KMS-11 (cell line): Measurements from ENCODE around the gene SELPLG.

Experiments used
- H2AFZ ChIP-seq: fragments of 200-600 bp; sonication (generic); 2 replicates; pipeline ENCODE4 v1.6.1; 2016; ENCODE audit warnings: antibody characterized with exemption, mixed run types, low read depth
- H3K27ac ChIP-seq: fragments of 200-600 bp; sonication (generic); 2 replicates; pipeline ENCODE4 v1.6.1; 2016; ENCODE audit warnings: mild to moderate bottlenecking, mixed run types
- H3K27me3 ChIP-seq: fragments of 200-600 bp; sonication (generic); 2 replicates; pipeline ENCODE4 v1.6.1; 2017; ENCODE audit warnings: mild to moderate bottlenecking, low read depth, mixed run types, moderate library complexity; ENCODE audit not compliant: insufficient read depth
- H3K36me3 ChIP-seq: fragments of 200-600 bp; sonication (generic); 2 replicates; pipeline ENCODE4 v1.6.1; 2017; ENCODE audit warnings: mild to moderate bottlenecking, mixed run types; ENCODE audit not compliant: insufficient read depth
- H3K4me1 ChIP-seq: fragments of 200-600 bp; sonication (generic); 2 replicates; pipeline ENCODE4 v1.6.1; 2016; ENCODE audit warnings: mild to moderate bottlenecking, low read depth, mixed run types; ENCODE audit not compliant: poor library complexity, severe bottlenecking
- H3K4me2 ChIP-seq: fragments of 200-600 bp; sonication (generic); 2 replicates; pipeline ENCODE4 v1.7.0; 2016; ENCODE audit warnings: mild to moderate bottlenecking, mixed run types
- H3K4me3 ChIP-seq: fragments of 200-600 bp; sonication (generic); IDR thresholded peaks from 2 replicates; pipeline ENCODE4 v1.6.1; 2017; ENCODE audit warnings: low read depth, low read length, mixed read lengths; ENCODE audit not compliant: insufficient read depth
- H3K79me2 ChIP-seq: fragments of 200-600 bp; sonication (generic); 2 replicates; pipeline ENCODE4 v1.6.1; 2016; ENCODE audit warnings: low read depth, mixed run types; ENCODE audit not compliant: insufficient read depth
- H3K9ac ChIP-seq: fragments of 200-600 bp; sonication (generic); 2 replicates; pipeline ENCODE4 v1.6.1; 2016; ENCODE audit warnings: mild to moderate bottlenecking, mixed run types
- H4K20me1 ChIP-seq: fragments of 200-600 bp; sonication (generic); 2 replicates; pipeline ENCODE4 v1.6.1; 2016; ENCODE audit warnings: mild to moderate bottlenecking, mixed run types; ENCODE audit not compliant: insufficient read depth
- TF ChIP-seq, protein P1 (sequence below): fragments of 200-600 bp; sonication (generic); conservative IDR thresholded peaks from 2 replicates; pipeline ENCODE4 v1.6.1; 2017; ENCODE audit warnings: low read depth, mild to moderate bottlenecking, antibody characterized with exemption, low read length, moderate library complexity, mixed read lengths

The SELPLG gene

DNA sequence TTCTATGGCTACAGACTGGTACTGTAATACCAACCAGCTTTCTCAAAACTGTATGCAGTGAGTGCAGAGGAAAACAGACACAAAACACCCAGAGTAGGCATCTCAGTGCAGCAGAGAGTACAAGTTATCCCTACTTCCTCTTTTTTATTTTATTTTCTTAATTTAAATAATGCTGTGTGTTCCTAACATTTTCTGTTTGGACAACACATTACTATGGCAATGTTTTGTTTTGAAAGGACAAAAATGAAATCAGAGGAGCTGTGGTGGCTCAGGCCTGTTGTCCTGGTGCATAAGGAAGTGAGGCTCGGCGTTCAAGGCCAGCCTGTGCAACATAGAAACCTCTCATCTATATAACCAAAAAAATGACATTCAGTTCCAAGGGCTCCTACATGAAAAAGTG is 33.7 kb upstream of the SELPLG start:
- Histone ChIP-seq H3K36me3 (no peaks in the 10 kb centered on the region), H3K27ac (peak overlapping the region; percentile 24; the same call in 1 of the 2 replicates), H3K9ac (no peak overlapping the region), H3K4me2 (peak overlapping the region; percentile 13; the same call in 1 of the 2 replicates), H2AFZ (no peak overlapping the region), H3K79me2 (peaks cover 31% of the 10 kb centered on the region), H3K4me3 (no peak overlapping the region), H3K4me1 (peaks cover 90% of the 10 kb centered on the region), H4K20me1 (no peaks in the 10 kb centered on the region), H3K27me3 (no peaks in the 10 kb centered on the region)
- TF ChIP-seq, protein P1, sequence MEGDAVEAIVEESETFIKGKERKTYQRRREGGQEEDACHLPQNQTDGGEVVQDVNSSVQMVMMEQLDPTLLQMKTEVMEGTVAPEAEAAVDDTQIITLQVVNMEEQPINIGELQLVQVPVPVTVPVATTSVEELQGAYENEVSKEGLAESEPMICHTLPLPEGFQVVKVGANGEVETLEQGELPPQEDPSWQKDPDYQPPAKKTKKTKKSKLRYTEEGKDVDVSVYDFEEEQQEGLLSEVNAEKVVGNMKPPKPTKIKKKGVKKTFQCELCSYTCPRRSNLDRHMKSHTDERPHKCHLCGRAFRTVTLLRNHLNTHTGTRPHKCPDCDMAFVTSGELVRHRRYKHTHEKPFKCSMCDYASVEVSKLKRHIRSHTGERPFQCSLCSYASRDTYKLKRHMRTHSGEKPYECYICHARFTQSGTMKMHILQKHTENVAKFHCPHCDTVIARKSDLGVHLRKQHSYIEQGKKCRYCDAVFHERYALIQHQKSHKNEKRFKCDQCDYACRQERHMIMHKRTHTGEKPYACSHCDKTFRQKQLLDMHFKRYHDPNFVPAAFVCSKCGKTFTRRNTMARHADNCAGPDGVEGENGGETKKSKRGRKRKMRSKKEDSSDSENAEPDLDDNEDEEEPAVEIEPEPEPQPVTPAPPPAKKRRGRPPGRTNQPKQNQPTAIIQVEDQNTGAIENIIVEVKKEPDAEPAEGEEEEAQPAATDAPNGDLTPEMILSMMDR = no peak

DNA sequence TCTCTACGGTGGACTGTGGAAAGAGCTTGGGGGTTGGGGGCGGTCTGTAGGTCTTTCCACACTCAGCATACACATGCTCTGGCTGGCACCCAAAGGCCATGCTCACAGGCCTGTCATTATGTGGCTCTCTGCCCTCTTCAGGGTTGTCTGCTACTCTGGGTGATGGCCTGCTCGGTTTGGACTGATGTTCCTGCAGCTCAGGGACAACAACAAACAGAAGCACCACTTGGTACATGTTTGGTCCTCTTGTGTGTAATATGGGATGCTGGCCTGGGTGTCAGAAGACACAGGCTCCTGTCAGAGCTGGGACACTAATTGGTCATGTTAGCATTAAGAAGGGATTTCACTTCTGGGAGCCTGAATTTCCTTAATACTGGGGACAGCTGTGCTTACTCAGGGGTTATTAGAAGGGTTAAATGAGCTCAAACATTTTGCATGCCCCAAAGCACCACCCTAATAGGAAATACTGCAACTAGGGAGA is 32.7 kb upstream of the SELPLG start:
- peak overlapping the region; percentile 24; the same call in 1 of the 2 replicates for H3K27ac ChIP-seq
- H3K4me3 ChIP-seq = no peak overlapping the region
- H3K9ac ChIP-seq = no peak overlapping the region
- H3K36me3 ChIP-seq = no peaks in the 10 kb centered on the region
- no peak overlapping the region for H3K4me2 ChIP-seq
- no peaks in the 10 kb centered on the region for H3K27me3 ChIP-seq
- no peak overlapping the region for H2AFZ ChIP-seq
- peaks cover 82% of the 10 kb centered on the region for H3K4me1 ChIP-seq
- TF ChIP-seq, protein P1 = no peak
- H3K79me2 ChIP-seq = peaks cover 31% of the 10 kb centered on the region
- no peaks in the 10 kb centered on the region for H4K20me1 ChIP-seq

DNA sequence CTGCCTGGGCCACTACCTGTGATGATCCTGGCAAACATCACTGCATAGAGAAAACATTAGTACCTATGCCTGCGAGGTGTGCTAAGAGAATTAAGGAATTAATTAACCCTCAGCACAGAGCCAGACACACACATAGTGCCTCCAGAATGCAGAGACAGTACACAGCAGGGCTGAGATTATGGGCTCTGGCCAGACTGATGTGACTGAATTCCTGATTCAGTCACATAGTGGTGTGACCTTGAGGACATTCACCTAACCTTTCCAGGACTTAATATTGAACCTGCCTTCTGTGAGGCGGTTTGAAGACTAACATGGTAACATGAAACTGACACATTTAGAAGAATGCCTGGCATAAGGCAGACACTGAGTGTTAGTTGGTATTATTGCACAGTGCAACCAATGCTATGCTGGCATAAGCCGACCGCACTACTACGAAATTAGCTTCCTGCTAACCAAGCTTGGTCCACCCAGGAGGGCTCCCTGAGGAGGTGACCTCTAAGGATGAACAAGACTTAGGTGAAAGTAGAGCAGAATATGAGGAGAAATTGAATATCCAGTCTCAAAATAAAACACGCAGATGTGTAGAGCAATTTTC is 32.0 kb upstream of the SELPLG start:
- H3K36me3 ChIP-seq = no peaks in the 10 kb centered on the region
- H3K27ac ChIP-seq = peak overlapping the region; percentile 69; the same call in 1 of the 2 replicates
- H3K4me3 ChIP-seq = no peak overlapping the region
- no peaks in the 10 kb centered on the region for H3K27me3 ChIP-seq
- peaks cover 74% of the 10 kb centered on the region for H3K4me1 ChIP-seq
- H3K9ac ChIP-seq = no peak overlapping the region; the same call in 1 of the 2 replicates
- H3K4me2 ChIP-seq = peak overlapping the region; percentile 14; the same call in 1 of the 2 replicates
- TF ChIP-seq, protein P1 = no peak
- no peaks in the 10 kb centered on the region for H4K20me1 ChIP-seq
- H2AFZ ChIP-seq = no peak overlapping the region
- peaks cover 31% of the 10 kb centered on the region for H3K79me2 ChIP-seq

DNA sequence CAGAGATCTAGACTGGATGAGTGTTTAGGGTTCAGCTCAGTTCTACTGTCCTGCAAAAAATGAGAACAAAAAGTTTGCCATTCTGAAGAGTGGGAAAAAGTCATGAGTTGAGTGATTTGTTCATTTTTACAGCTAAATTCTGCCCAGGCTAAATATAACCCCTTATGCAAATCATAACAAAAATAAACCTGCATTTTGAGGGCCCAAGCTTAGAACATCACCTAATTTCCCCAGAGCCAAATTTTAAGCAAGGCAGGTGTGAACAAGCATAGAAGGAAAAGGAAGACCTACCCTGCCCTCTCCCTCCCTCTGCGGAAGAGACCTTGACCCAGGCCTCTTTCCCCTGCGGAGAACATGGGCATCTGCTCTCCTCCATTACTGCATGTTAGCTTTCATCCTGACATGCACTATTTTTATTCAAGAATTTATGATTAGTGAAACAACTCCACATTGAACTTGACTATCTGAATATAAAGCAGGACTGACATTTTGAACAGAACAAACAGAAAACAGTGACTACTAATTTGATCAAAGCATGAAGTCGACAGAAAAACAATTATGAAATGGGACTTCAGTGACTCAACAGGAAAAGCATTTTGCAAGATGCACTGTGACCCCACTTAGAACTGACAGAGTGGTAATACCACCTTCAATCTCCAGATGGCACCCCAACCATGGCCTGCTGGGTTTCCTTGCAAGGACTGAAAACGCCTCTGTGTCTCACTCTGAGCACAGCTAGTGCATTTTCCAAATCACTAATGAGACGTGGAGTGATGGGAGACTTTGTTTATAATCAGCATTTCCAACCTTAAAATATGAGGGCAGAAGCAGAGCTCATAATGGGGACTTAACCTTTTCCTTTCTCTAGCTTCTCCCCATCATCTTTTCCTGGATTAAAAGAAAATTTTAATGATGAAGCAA is 30.9 kb upstream of the SELPLG start:
- peaks cover 65% of the 10 kb centered on the region for H3K4me1 ChIP-seq
- peak overlapping the region; percentile 86 for H3K4me2 ChIP-seq
- H3K27me3 ChIP-seq = no peaks in the 10 kb centered on the region
- TF ChIP-seq, protein P1 = peak; percentile 86
- peaks cover 31% of the 10 kb centered on the region for H3K79me2 ChIP-seq
- peak overlapping the region; percentile 69 for H3K27ac ChIP-seq
- H4K20me1 ChIP-seq = no peaks in the 10 kb centered on the region
- H3K36me3 ChIP-seq = no peaks in the 10 kb centered on the region
- H3K9ac ChIP-seq = peak overlapping the region; percentile 13; the same call in 1 of the 2 replicates
- H3K4me3 ChIP-seq = no peak overlapping the region
- no peak overlapping the region for H2AFZ ChIP-seq
